Activated CD4-positive, alpha-beta T cell treated with anti-CD3 and anti-CD28 coated beads, Interleukin-2, amount 50 U/mL, for 4 hours (primary cell): ENCODE results near the gene FAM236D.
"Not testable (repeated sequence)": the region's sequence is repeated elsewhere in the genome, so short reads cannot be mapped to it uniquely, and the experiment has no call there.

ENCODE experiments used
- DNase-seq, 2 experiments: peaks; one replicate each; pipeline ENCODE4 v3.0.0-alpha.2; 2020

The FAM236D gene

GRCh38 chrX:72808110-72808509 lies at the start of gene FAM236D:
FAM236D (minus strand) TSS chrX:72808210; CDS start chrX:72808110, 100 bp downstream.
- DNase-seq: not testable (repeated sequence)

DNA sequence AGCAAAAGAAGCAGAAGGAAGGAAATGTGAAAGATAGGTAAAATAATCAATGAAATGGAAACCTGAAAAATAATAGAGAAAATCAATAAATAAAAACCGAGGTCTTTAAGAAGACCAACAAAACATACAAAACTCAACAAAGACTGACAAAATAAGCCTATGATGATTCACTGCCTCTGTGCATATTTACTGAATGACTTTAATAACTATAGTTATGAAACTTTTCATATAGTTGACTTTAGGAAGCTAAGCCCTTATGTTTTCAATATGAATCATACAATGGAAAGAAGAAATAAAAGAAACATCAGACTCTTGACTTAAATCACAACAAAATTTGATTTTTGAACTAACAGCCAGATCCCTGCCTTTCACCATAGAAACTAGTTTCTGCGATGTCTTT lies 29.5 kb upstream of the FAM236D start:
- DNase-seq: not testable (repeated sequence)

- DNase-seq: not testable (repeated sequence)
Observed at GRCh38 chrX:72830701-72831100, 22.7 kb upstream of the FAM236D start.

DNA sequence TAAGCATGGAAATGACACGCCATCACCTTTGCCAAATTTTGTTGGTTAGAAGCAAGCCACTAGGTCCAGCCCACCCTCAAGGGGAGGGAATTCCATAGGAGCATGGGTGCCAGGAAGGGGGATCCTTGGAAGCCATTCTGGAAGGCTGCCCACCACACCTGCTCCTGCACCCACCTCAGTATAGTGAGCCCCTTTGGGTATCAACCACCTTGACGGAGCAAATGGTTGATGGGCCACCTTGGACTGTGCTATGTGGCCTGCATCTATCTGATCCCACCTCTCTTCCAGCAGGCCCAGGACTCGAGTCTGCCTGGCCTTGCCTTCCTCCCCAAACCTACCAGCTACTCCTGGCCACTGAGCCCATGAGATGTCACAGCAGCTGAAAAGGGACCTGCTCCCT lies 17.6 kb downstream of the FAM236D start:
- DNase-seq: not testable (repeated sequence)

GRCh38 chrX:72788142-72788541 lies 19.9 kb downstream of the FAM236D start:
- not testable (repeated sequence) for DNase-seq

- DNase-seq: not testable (repeated sequence)
Observed at GRCh38 chrX:72783964-72784363, 24.0 kb downstream of the FAM236D start.

DNA sequence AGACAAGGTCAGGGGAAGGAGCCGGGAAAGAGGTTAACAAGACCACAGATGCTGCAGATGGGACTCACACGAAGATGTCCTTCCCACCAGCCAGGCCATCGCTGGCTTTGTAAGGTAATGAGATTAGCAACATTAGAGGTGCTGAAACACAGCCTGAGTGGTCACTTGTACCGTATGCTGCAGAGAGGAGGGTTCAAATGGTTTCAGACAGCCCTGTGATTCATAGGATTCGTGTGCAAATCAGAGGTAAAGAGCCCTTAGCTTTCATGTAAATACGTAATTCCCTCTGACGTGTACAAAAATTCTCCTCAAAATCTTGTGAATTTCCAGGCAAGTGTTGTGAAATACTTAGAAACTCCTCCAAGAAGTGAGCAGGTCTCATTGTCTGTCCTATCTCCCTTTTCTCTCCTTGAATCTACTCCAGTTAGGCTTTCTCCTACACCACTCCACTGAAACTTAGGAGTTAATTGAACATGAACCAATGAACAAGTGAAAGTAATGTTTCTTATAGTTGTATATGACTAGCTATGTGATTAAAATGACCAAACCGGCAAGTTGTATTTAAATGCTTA lies 24.6 kb downstream of the FAM236D start:
- not testable (repeated sequence) for DNase-seq

- not testable (repeated sequence) for DNase-seq
Observed at GRCh38 chrX:72782560-72782959, 25.4 kb downstream of the FAM236D start, which contains the start of gene FAM236B. FAM236B (minus strand) TSS chrX:72782660; CDS start chrX:72782560, 100 bp downstream.

DNA sequence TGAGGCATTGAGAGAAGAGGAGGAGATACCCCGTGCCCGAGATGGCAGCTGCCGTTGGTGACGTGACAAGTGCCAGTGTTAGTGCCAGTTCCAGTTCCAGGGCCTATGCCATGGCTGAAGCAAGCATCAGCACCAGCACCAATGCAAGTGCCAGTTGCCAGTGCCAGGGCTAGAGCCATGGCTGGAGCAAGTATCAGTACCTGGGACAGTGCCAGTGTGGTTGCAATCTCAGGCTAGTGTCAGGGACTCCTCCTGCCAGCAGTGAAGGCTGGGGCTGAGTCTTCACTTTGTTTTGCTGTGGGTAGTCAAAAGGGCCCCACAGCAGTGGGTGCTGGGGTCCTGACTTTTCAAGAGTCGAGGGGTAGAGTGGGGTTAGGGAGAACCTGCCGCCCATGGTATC lies 29.9 kb downstream of the FAM236D start:
- not testable (repeated sequence) for DNase-seq

- not testable (repeated sequence) for DNase-seq
Observed at GRCh38 chrX:72777467-72777790, 30.6 kb downstream of the FAM236D start.

GRCh38 chrX:72776653-72777466 lies 31.1 kb downstream of the FAM236D start, which contains the start of gene DMRTC1B:
DMRTC1B (plus strand) TSS chrX:72776890; CDS start chrX:72845136, 68,246 bp downstream.
- DNase-seq: not testable (repeated sequence)

GRCh38 chrX:72760454-72760853 lies 47.6 kb downstream of the FAM236D start:
- DNase-seq: not testable (repeated sequence)
